ENCODE data around the gene SHOX. TPM values are rescaled to one million over a fixed set of nuclear protein-coding genes. Genes with fewer than 3 reads are reported as not detected.

Gene SHOX
- not detected in 2 replicates for total RNA-seq
- polyA plus RNA-seq, result not detected in 2 replicates

- H3K9me3 ChIP-seq (ENCODE audit: low read depth), result no peaks in the 10 kb centered on the region
- H3K4me1 ChIP-seq (ENCODE audit: low read depth), result no peaks in the 10 kb centered on the region
- no peak within 1 kb of the TSS for H3K27ac ChIP-seq
- no peak for TF ChIP-seq CTCF (IDR thresholded peaks at IDR 0.05; ENCODE audit: low read depth, low read length)
- no peaks in the 10 kb centered on the region for H3K36me3 ChIP-seq
- H3K27me3 ChIP-seq, result peaks cover 93% of the 10 kb centered on the region
- no peak within 1 kb of the TSS for H3K4me3 ChIP-seq
- no peak for DNase-seq (ENCODE audit: low read depth in 1 of 2, low spot score in 1 of 2)
Observed at GRCh38 chrX:630612-631496, at the start of gene SHOX. Gene SHOX, plus strand, starts transcription at chrX:630791. Its CDS starts 107 bp downstream, at chrX:630898.

- TF ChIP-seq CTCF (IDR thresholded peaks at IDR 0.05; ENCODE audit: low read depth, low read length), result no peak
- H3K4me3 ChIP-seq, result no peak overlapping the region
- no peaks in the 10 kb centered on the region for H3K9me3 ChIP-seq (ENCODE audit: low read depth)
- H3K36me3 ChIP-seq, result no peaks in the 10 kb centered on the region
- H3K4me1 ChIP-seq (ENCODE audit: low read depth), result no peaks in the 10 kb centered on the region
- H3K27ac ChIP-seq, result no peak overlapping the region
- H3K27me3 ChIP-seq, result peaks cover 7% of the 10 kb centered on the region
- no peak for DNase-seq (ENCODE audit: low read depth in 1 of 2, low spot score in 1 of 2)
Observed at GRCh38 chrX:581066-581465, 49.5 kb upstream of the SHOX start.

- Histone ChIP-seq H3K36me3 (no peaks in the 10 kb centered on the region), H3K27ac (no peak overlapping the region), H3K4me1 (ENCODE audit: low read depth) (no peaks in the 10 kb centered on the region), H3K27me3 (peaks cover 11% of the 10 kb centered on the region), H3K4me3 (no peak overlapping the region), H3K9me3 (ENCODE audit: low read depth) (no peaks in the 10 kb centered on the region)
- no peak for DNase-seq (ENCODE audit: low read depth in 1 of 2, low spot score in 1 of 2)
- no peak for TF ChIP-seq CTCF (IDR thresholded peaks at IDR 0.05; ENCODE audit: low read depth, low read length)
Observed at GRCh38 chrX:581720-582298, 48.8 kb upstream of the SHOX start.

- Histone ChIP-seq H3K27ac (no peak overlapping the region), H3K27me3 (peaks cover 11% of the 10 kb centered on the region), H3K4me1 (ENCODE audit: low read depth) (no peaks in the 10 kb centered on the region), H3K4me3 (no peak overlapping the region), H3K36me3 (no peaks in the 10 kb centered on the region), H3K9me3 (ENCODE audit: low read depth) (no peaks in the 10 kb centered on the region)
- DNase-seq (ENCODE audit: low read depth in 1 of 2, low spot score in 1 of 2), result no peak
- no peak for TF ChIP-seq CTCF (IDR thresholded peaks at IDR 0.05; ENCODE audit: low read depth, low read length)
Observed at GRCh38 chrX:584572-584971, 46.0 kb upstream of the SHOX start.

- no peak overlapping the region for H3K27ac ChIP-seq
- no peak for DNase-seq (ENCODE audit: low read depth in 1 of 2, low spot score in 1 of 2)
- no peak overlapping the region for H3K4me3 ChIP-seq
- peaks cover 11% of the 10 kb centered on the region for H3K27me3 ChIP-seq
- no peak for TF ChIP-seq CTCF (IDR thresholded peaks at IDR 0.05; ENCODE audit: low read depth, low read length)
- H3K4me1 ChIP-seq (ENCODE audit: low read depth), result no peaks in the 10 kb centered on the region
- no peaks in the 10 kb centered on the region for H3K9me3 ChIP-seq (ENCODE audit: low read depth)
- H3K36me3 ChIP-seq, result no peaks in the 10 kb centered on the region
Observed at GRCh38 chrX:585115-585808, 45.3 kb upstream of the SHOX start.
